Activated B cell treated with CpG ODN at 0.5 μM for 24 hours (primary cell): ENCODE data around the gene GCC1. TPM values are rescaled to one million over a fixed set of nuclear protein-coding genes. Genes with fewer than 3 reads are reported as not detected.

Experiments used
- ATAC-seq: fragments of 200-7000 bp; cut with Tn5 transposase; one replicate; pipeline ENCODE4 v1.10.0; 2021; ENCODE audit warnings: low read depth, mild to moderate bottlenecking, moderate library complexity
- CTCF ChIA-PET: fragments of 350-600 bp; sonication (Branson Sonifier 250); formaldehyde crosslinking; loops from one replicate; lab custom pipeline; 2021; ENCODE audit warnings: antibody characterized with exemption; lab: Charles Lee
- POLR2A ChIA-PET: fragments of 350-600 bp; sonication (Branson Sonifier 250); formaldehyde crosslinking; loops from one replicate; lab custom pipeline; 2021; ENCODE audit warnings: antibody characterized with exemption; lab: Charles Lee
- DNase-seq: peaks from one replicate; pipeline ENCODE4 v3.0.0; 2022
- H3K27ac Mint-ChIP-seq: one replicate; pipeline ENCODE4 v1.8.0; 2020; ENCODE audit warnings: mixed read lengths
- H3K27me3 Mint-ChIP-seq: one replicate; pipeline ENCODE4 v1.8.0; 2021; ENCODE audit warnings: mixed read lengths
- H3K36me3 Mint-ChIP-seq: one replicate; pipeline ENCODE4 v1.8.0; 2021; ENCODE audit warnings: low read depth, mixed read lengths
- H3K4me1 Mint-ChIP-seq: one replicate; pipeline ENCODE4 v1.8.0; 2021; ENCODE audit warnings: mixed read lengths
- H3K4me3 Mint-ChIP-seq: one replicate; pipeline ENCODE4 v1.8.0; 2020; ENCODE audit warnings: mild to moderate bottlenecking, mixed read lengths
- H3K9me3 Mint-ChIP-seq: one replicate; pipeline ENCODE4 v1.8.0; 2020; ENCODE audit warnings: mixed read lengths
- intact Hi-C: fragments of 100-400 bp; cut with micrococcal nuclease; formaldehyde crosslinking; loops from one replicate; pipeline ENCODE4 v1.15.1; 2024
- total RNA-seq: library from RNA; stranded (reverse); gene quantifications from 2 replicates; pipeline ENCODE4 v1.2.3, GENCODE V29; 2022
- TF ChIP-seq, protein P1 (sequence below): fragments of 200-600 bp; IDR thresholded peaks from one replicate; pipeline ENCODE4 v1.8.0; 2022; ENCODE audit warnings: antibody characterized with exemption, mild to moderate bottlenecking

Gene GCC1
- total RNA-seq, 1 donor from 2014 or later: 23.3 TPM

DNA sequence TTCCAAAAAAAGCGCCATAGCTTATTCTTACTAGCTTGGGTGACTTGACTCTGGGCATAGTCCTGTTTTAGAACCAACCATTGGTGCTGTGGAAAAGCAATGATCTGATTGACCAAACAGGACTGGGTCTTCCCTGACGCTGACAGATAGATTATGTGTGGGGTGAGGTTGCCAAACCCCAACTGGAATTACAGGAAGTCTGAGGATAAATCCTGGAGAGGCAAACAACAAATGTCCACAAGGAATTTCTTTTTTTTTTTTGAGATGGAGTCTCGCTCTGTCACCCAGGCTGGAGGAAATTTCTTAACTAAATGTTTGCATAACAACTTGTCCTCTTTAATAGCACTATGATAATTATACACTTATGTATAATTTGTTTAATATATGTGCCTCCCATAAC is 19.2 kb downstream of the GCC1 start:
- no peaks in the 10 kb centered on the region for H3K27me3 Mint-ChIP-seq
- DNase-seq (no peak), ATAC-seq (no peak)
- no peak overlapping the region for H3K4me3 Mint-ChIP-seq
- H3K27ac Mint-ChIP-seq: no peak overlapping the region
- POLR2A ChIA-PET: no interaction called here
- CTCF ChIA-PET: no interaction called here
- TF ChIP-seq, protein P1, sequence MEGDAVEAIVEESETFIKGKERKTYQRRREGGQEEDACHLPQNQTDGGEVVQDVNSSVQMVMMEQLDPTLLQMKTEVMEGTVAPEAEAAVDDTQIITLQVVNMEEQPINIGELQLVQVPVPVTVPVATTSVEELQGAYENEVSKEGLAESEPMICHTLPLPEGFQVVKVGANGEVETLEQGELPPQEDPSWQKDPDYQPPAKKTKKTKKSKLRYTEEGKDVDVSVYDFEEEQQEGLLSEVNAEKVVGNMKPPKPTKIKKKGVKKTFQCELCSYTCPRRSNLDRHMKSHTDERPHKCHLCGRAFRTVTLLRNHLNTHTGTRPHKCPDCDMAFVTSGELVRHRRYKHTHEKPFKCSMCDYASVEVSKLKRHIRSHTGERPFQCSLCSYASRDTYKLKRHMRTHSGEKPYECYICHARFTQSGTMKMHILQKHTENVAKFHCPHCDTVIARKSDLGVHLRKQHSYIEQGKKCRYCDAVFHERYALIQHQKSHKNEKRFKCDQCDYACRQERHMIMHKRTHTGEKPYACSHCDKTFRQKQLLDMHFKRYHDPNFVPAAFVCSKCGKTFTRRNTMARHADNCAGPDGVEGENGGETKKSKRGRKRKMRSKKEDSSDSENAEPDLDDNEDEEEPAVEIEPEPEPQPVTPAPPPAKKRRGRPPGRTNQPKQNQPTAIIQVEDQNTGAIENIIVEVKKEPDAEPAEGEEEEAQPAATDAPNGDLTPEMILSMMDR: no peak
- H3K4me1 Mint-ChIP-seq: no peaks in the 10 kb centered on the region
- peaks cover 9% of the 10 kb centered on the region for H3K9me3 Mint-ChIP-seq
- intact Hi-C loops: no loop called here
- no peaks in the 10 kb centered on the region for H3K36me3 Mint-ChIP-seq

DNA sequence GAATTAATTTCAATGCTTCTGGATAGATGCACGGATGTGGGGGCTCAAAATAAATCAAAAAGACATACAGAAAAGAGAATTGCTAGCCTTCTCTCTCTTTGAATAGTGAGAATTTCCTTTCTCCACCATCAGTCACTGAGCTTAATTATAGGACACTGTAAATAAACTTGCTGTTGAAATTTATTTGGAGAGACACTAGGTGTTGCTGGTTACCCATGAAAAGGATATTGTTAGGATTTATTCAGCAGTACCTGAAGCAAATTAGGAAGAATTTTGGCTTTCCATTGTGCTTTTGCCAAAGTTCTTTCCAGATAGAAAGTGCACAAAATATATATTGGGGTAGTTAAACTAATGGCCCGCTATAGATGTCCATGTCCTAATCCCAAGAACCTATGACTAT is 27.6 kb downstream of the GCC1 start:
- H3K27ac Mint-ChIP-seq: no peak overlapping the region
- no peaks in the 10 kb centered on the region for H3K27me3 Mint-ChIP-seq
- H3K9me3 Mint-ChIP-seq: peaks cover 3% of the 10 kb centered on the region
- TF ChIP-seq, protein P1: no peak
- H3K36me3 Mint-ChIP-seq: no peaks in the 10 kb centered on the region
- DNase-seq (no peak), ATAC-seq (no peak)
- ChIA-PET POLR2A (no interaction called here), CTCF (interaction anchor here (1.1 kb wide), 2 partner anchors 9 to 652 kb away, joined by 4 to 6 read pairs; no protein-coding TSS in a partner anchor)
- H3K4me1 Mint-ChIP-seq: no peaks in the 10 kb centered on the region
- H3K4me3 Mint-ChIP-seq: no peak overlapping the region
- intact Hi-C loops: loop anchor here (1.0 kb wide), 1 partner anchor 651 kb away; no protein-coding TSS in a partner anchor

DNA sequence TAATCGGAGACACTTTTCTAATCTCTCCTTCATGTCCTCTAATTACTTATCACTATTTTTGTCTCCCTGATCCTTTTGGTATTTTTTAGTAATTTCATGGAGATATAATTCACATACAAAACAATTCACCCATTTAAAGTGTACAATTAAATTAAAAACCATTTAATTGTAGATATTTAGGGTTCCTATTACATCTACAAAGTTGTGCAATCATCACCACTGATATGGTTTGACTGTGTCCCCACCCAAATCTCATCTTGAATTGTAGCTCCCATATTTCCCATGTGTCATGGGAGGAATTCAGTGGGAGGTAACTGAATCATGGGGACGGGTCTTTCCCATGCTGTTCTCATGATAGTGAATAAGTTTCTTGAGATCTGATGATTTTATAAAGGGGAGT is 29.0 kb downstream of the GCC1 start:
- no peak overlapping the region for H3K4me3 Mint-ChIP-seq
- TF ChIP-seq, protein P1: no peak
- no peaks in the 10 kb centered on the region for H3K9me3 Mint-ChIP-seq
- no peaks in the 10 kb centered on the region for H3K27me3 Mint-ChIP-seq
- POLR2A ChIA-PET: no interaction called here
- ATAC-seq: no peak
- no peak overlapping the region for H3K27ac Mint-ChIP-seq
- no peak for DNase-seq
- H3K4me1 Mint-ChIP-seq: no peaks in the 10 kb centered on the region
- no peaks in the 10 kb centered on the region for H3K36me3 Mint-ChIP-seq
- intact Hi-C loops: no loop called here
- CTCF ChIA-PET: no interaction called here

DNA sequence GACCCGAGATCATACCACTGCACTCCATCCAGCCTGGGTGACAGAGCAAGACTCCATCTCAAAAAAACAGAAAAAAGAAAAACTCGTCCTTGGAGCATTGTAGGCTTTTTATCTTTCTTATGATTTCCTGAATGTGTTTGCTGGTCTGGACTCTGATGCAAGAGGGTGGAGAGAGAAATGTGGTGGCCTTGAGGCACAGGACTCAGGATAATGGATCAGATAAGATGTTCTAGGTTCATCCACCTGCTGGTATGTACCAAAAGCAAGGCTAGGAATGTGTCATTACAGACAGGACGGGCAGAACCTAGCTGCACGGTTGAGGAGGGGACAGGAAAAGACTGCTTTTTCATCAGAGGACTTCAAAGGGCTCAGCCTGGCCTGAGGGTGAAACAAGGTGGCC is 33.5 kb downstream of the GCC1 start:
- no peak overlapping the region for H3K4me3 Mint-ChIP-seq
- H3K27me3 Mint-ChIP-seq: peaks cover 2% of the 10 kb centered on the region
- DNase-seq (no peak), ATAC-seq (no peak)
- ChIA-PET POLR2A (no interaction called here), CTCF (no interaction called here)
- intact Hi-C loops: no loop called here
- no peaks in the 10 kb centered on the region for H3K4me1 Mint-ChIP-seq
- no peaks in the 10 kb centered on the region for H3K36me3 Mint-ChIP-seq
- H3K27ac Mint-ChIP-seq: no peak overlapping the region
- no peaks in the 10 kb centered on the region for H3K9me3 Mint-ChIP-seq
- TF ChIP-seq, protein P1: no peak

DNA sequence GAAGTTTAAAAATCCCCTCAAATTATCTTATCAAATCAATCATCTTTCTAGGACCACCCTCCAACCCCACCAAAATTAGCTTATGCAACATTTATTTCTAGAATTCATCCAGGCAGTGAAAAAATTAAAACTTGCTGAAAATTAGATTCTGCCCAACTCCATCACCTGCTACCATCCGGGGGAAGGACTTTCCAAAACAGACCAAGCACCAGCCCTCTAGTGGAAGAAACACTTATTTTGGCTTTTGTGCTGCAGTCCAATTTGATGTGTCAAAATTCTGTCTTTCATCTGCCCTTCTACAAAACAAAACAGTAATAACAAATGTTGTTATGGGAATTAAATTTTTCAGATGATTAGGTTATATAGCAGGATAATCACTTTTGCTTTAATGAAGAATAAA is 35.1 kb downstream of the GCC1 start:
- DNase-seq (no peak), ATAC-seq (no peak)
- TF ChIP-seq, protein P1: no peak
- H3K4me1 Mint-ChIP-seq: no peaks in the 10 kb centered on the region
- H3K4me3 Mint-ChIP-seq: no peak overlapping the region
- intact Hi-C loops: no loop called here
- POLR2A ChIA-PET: no interaction called here
- CTCF ChIA-PET: no interaction called here
- H3K36me3 Mint-ChIP-seq: no peaks in the 10 kb centered on the region
- H3K9me3 Mint-ChIP-seq: peaks cover 6% of the 10 kb centered on the region
- H3K27ac Mint-ChIP-seq: no peak overlapping the region
- peaks cover 2% of the 10 kb centered on the region for H3K27me3 Mint-ChIP-seq
